ENCODE results near the gene LARGE2. TPM values are rescaled to one million over a fixed set of nuclear protein-coding genes. Genes with fewer than 3 reads are reported as not detected.

Gene LARGE2
- total and polyA plus RNA-seq, 2 experiments from 2014 or later: 89.8 to 107 TPM

GRCh38 chr11:45929486-45930030 is 7.1 kb downstream of the LARGE2 start:
- Mint-ChIP-seq H3K27me3 (ENCODE audit: insufficient read depth, low read depth, poor library complexity) (peaks cover 13% of the 10 kb centered on the region), H3K27ac (peak overlapping the region; percentile 7; the same call in 1 of the 2 replicates), H3K4me3 (no peak overlapping the region), H3K36me3 (ENCODE audit: low read depth) (peaks cover 53% of the 10 kb centered on the region), H3K4me1 (peaks cover 11% of the 10 kb centered on the region), H3K9me3 (no peaks in the 10 kb centered on the region; the same call in 2 of the 3 replicates)
- Histone ChIP-seq H3F3A (replicated peaks; ENCODE audit: low read depth) (0 out of 2 replicates have a peak, but pooled peaks cover 4% of the 10 kb centered on the region), H3K4me3 (no peak overlapping the region), H4K20me1 (replicated peaks; ENCODE audit: insufficient read depth) (peaks cover 9% of the 10 kb centered on the region), H3K27me3 (ENCODE audit: insufficient read depth) (no peaks in the 10 kb centered on the region), H3K4me2 (no peak overlapping the region), H3K9me2 (ENCODE audit: insufficient read depth) (no peaks in the 10 kb centered on the region), H3K36me3 (ENCODE audit: insufficient read depth) (peaks cover 6% of the 10 kb centered on the region; the same call in 1 of the 2 replicates), H3K79me2 (replicated peaks; ENCODE audit: insufficient read depth) (peaks cover 5% of the 10 kb centered on the region), H3K4me1 (ENCODE audit: insufficient read depth) (no peaks in the 10 kb centered on the region), H3K27ac (ENCODE audit: low read depth) (peak overlapping the region; percentile 50; the same call in 1 of the 2 replicates), H2AFZ (no peak overlapping the region)
- no peak for TF ChIP-seq NANOG (IDR thresholded peaks at IDR 0.05; ENCODE audit: borderline replicate concordance)
- peak; percentile 25; the same call in 1 of the 2 replicates for TF ChIP-seq POLR2AphosphoS5 (IDR thresholded peaks at IDR 0.05; ENCODE audit: low read depth)
- no peak for TF ChIP-seq EZH2 (IDR thresholded peaks at IDR 0.05; ENCODE audit: low read depth, unreplicated experiment)
- no peak for TF ChIP-seq EZH2phosphoT487 (IDR thresholded peaks at IDR 0.05; ENCODE audit: unreplicated experiment)
- ATAC-seq (no peak; the same call in 2 of the 3 replicates), DNase-seq (ENCODE audit: low spot score) (no peak)

GRCh38 chr11:45930031-45930794 is 7.8 kb downstream of the LARGE2 start:
- no peaks in the 10 kb centered on the region for H3K4me1 ChIP-seq (ENCODE audit: insufficient read depth)
- Mint-ChIP-seq H3K27me3 (ENCODE audit: insufficient read depth, low read depth, poor library complexity) (peaks cover 13% of the 10 kb centered on the region), H3K27ac (peak overlapping the region; percentile 7), H3K4me1 (peaks cover 17% of the 10 kb centered on the region), H3K36me3 (ENCODE audit: low read depth) (peaks cover 50% of the 10 kb centered on the region), H3K9me3 (no peaks in the 10 kb centered on the region; the same call in 2 of the 3 replicates), H3K4me3 (no peak overlapping the region; the same call in 2 of the 3 replicates)
- TF ChIP-seq CTCF (conservative IDR thresholded peaks at IDR 0.05; ENCODE audit: low read depth in 2 of 2) (peak in 1 of 2 experiments; percentile 36; a peak in 2 of 4 replicates), EZH2phosphoT487 (IDR thresholded peaks at IDR 0.05; ENCODE audit: unreplicated experiment) (no peak), ZNF331 (CRISPR knock-in tag; IDR thresholded peaks at IDR 0.05; ENCODE audit: low read depth) (no peak), ZNF114 (CRISPR knock-in tag; IDR thresholded peaks at IDR 0.05) (no peak), REST (IDR thresholded peaks at IDR 0.05; ENCODE audit: unreplicated experiment) (no peak), CREB1 (CRISPR knock-in tag; IDR thresholded peaks at IDR 0.05; ENCODE audit: low read depth) (no peak), POLR2AphosphoS5 (IDR thresholded peaks at IDR 0.05; ENCODE audit: low read depth) (no peak)
- peak; percentile 10; the same call in 2 of the 3 replicates for ATAC-seq
- peak overlapping the region; percentile 50; the same call in 1 of the 2 replicates for H3K27ac ChIP-seq (ENCODE audit: low read depth)
- no peak for DNase-seq (ENCODE audit: low spot score)
- no peak overlapping the region for H3K4me3 ChIP-seq
- H3K9me2 ChIP-seq (ENCODE audit: insufficient read depth): no peaks in the 10 kb centered on the region
- 0 out of 2 replicates have a peak, but pooled peaks cover 4% of the 10 kb centered on the region for H3F3A ChIP-seq (replicated peaks; ENCODE audit: low read depth)
- H4K20me1 ChIP-seq (replicated peaks; ENCODE audit: insufficient read depth): peaks cover 4% of the 10 kb centered on the region
- H3K4me2 ChIP-seq: no peak overlapping the region
- H3K79me2 ChIP-seq (replicated peaks; ENCODE audit: insufficient read depth): peaks cover 2% of the 10 kb centered on the region; the same call in 1 of the 2 replicates
- peaks cover 6% of the 10 kb centered on the region; the same call in 1 of the 2 replicates for H3K36me3 ChIP-seq (ENCODE audit: insufficient read depth)
- H3K27me3 ChIP-seq (ENCODE audit: insufficient read depth): no peaks in the 10 kb centered on the region
- H2AFZ ChIP-seq: no peak overlapping the region
